AG10803 (cell line): ENCODE data around the gene RBM15.

Experiments used
- DNase-seq: peaks from one replicate; pipeline ENCODE4 v3.0.0; 2010; ENCODE audit warnings: low read depth
- H3K4me3 ChIP-seq: 2 replicates; pipeline ENCODE4 v1.5.1; 2011; ENCODE audit warnings: mild to moderate bottlenecking, low read length, control low read depth
- CTCF ChIP-seq: conservative IDR thresholded peaks from 2 replicates; pipeline ENCODE4 v1.5.1; 2011; ENCODE audit warnings: mild to moderate bottlenecking, low read length, control low read depth, inconsistent platforms

RBM15 gene

GRCh38 chr1:110310300-110310699 lies 28.9 kb upstream of the RBM15 start:
- DNase-seq, result no peak
- no peak for TF ChIP-seq CTCF
- H3K4me3 ChIP-seq, result no peak overlapping the region

- no peak overlapping the region for H3K4me3 ChIP-seq
- peak; percentile 99 for TF ChIP-seq CTCF
- peak; percentile 81 for DNase-seq
These were observed 26.7 kb upstream of the RBM15 start for GRCh38 chr1:110312188-110313121.

- no peak for DNase-seq
- TF ChIP-seq CTCF, result no peak
- no peak overlapping the region for H3K4me3 ChIP-seq
These were observed 22.4 kb upstream of the RBM15 start for GRCh38 chr1:110316735-110317134.

GRCh38 chr1:110318046-110318445 lies 21.1 kb upstream of the RBM15 start:
- DNase-seq, result no peak
- no peak for TF ChIP-seq CTCF
- H3K4me3 ChIP-seq, result no peak overlapping the region

- H3K4me3 ChIP-seq, result no peak overlapping the region
- no peak for TF ChIP-seq CTCF
- no peak for DNase-seq
These were observed 19.6 kb upstream of the RBM15 start for GRCh38 chr1:110319332-110320167.

GRCh38 chr1:110320168-110320518 lies 19.0 kb upstream of the RBM15 start:
- TF ChIP-seq CTCF, result no peak
- no peak for DNase-seq
- H3K4me3 ChIP-seq, result no peak overlapping the region
